Activated effector memory CD4-positive, alpha-beta T cell treated with Interleukin-2 at 50 U/mL for 16 hours (primary cell): ENCODE data around the gene RETN.

Source experiments
- DNase-seq: peaks from one replicate; pipeline ENCODE4 v3.0.0-alpha.2; 2020

The RETN gene

GRCh38 chr19:7709932-7710460 is 41.1 kb downstream of the RETN start:
- no peak for DNase-seq

- no peak for DNase-seq
Observed at GRCh38 chr19:7710616-7711015, 41.8 kb downstream of the RETN start.

GRCh38 chr19:7715671-7716070 is 46.8 kb downstream of the RETN start:
- no peak for DNase-seq

GRCh38 chr19:7716762-7717161 is 47.9 kb downstream of the RETN start:
- DNase-seq = no peak

- DNase-seq = no peak
Observed at GRCh38 chr19:7718668-7719067, 49.8 kb downstream of the RETN start.
